GM21515 (cell line): ENCODE data around the gene ABHD18.
"Not testable (repeated sequence)": the region's sequence is repeated elsewhere in the genome, so short reads cannot be mapped to it uniquely, and the experiment has no call there.

ENCODE experiments used
- ATAC-seq: cut with Tn5 transposase; IDR thresholded peaks from one replicate; pipeline ENCODE4 v1.9.1; 2021; ENCODE audit not compliant: unreplicated experiment

ABHD18 gene

DNA sequence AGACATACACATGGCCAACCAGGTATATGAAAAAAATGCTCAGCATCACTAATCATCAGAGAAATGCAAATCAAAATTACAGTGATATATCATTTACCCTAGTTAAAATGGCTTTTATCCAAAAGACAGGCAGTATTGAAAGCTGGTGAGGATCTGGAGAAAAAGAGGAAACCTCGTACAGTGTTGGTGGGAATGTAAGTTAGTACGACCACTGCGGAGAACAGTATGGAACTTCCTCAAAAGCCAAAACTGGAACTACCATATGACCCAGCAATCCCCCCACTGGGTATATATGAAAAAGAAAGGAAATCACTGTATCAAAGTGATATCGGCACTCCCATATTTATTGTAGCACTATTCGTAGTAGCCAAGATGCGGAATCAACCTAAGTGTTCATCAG lies 23.4 kb downstream of the ABHD18 start:
- ATAC-seq: no peak

DNA sequence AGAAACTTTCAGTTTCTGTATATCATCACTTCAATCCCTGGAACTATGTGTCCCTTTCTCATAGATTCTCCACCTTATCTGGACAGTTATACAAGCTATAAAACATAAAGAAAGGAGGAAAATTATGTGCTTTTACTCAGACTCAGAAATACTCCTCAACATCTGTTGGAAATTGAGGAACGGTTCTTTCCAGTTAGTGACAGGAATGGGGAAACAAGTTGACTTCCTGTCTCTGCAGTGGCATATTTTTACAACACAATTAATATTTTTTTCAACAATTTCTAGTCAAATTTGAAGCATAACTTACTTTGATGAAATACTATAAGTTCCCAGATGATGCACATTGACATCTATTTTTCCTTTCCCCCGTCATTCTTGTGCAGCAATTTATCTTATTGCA lies 27.9 kb downstream of the ABHD18 start:
- ATAC-seq: no peak

GRCh38 chr4:127995776-127996175 lies 30.6 kb downstream of the ABHD18 start:
- ATAC-seq: no peak

DNA sequence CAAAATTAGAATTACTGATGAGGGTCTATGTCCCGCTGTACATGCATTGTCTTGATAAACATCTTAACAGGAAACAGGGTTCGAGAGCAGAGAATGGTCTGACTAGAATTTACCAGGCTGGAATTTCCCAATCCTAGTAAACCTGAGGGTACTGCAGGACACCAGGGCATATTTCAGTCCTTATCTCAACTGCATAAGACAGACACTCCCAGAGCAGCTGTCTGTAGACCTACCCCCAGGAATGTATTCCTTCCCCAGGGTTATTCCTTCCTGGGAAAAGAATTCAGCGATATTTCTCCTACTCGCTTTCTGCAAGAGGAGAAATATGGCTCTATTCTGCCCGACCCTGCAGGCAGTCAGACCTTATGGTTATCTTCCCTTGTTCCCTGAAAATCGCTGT lies 31.3 kb downstream of the ABHD18 start:
- ATAC-seq: not testable (repeated sequence)

DNA sequence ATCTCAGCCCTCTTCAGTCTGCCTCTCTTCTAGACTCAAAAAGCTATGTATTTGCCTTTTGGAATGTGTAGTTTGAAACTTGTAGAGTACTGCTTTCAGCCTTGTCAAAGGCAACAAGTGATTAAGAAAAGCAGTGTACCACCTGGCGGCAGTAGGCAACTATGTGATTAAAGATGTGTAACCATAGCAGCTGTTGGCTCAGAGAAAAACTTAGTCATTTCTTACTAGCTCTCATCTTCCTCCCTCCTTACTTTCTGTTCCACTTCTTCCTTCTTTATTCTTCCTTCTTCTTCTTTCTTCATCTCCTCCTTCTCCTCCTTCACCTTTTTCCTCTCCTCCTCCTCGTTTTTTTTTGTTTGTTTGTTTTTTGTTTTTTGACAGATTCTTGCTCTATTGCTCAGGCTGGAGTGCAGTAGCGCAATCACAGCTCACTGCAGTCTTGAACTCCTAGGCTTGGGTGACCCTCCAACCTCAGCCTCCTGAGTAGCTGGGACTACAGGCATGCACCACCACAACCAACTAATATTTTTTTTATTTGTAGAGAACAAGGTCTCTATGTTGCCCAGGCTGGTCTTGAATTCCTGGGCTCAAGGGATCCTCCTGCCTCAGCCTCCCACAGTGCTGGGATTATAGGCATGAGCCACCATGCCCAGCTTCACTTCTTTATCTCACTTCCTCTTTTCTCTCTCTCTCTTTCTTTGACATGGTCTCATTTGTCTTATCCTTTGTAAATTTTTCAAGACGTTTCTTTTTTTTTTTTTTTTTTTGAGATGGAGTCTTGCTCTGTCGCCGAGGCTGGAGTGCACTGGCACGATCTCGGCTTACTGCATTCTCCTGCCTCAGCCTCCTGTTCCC lies 32.6 kb downstream of the ABHD18 start:
- ATAC-seq: peak; percentile 96

- no peak for ATAC-seq
These were observed 41.4 kb downstream of the ABHD18 start for GRCh38 chr4:128006592-128006991.

GRCh38 chr4:128009428-128009827 lies 44.2 kb downstream of the ABHD18 start:
- ATAC-seq: no peak

DNA sequence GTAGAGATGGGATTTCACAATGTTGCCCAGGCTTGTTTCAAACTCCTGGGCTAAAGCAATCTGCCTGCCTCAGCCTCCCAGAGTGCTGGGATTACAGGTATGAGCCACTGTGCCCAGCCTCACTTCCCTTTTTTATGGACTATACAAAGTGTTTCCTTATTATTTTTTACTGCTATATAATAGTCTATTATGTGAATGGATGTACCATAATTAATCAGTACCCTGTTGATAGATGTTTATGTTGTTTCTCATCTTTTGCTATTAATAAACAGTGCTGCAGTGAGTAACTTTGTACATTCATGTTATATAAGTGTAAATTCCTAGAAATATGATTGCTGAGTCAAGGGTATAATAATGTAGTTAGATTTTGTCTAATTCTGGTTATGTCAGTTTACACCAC lies 60.1 kb downstream of the ABHD18 start:
- ATAC-seq: no peak

- ATAC-seq: no peak
These were observed 64.7 kb downstream of the ABHD18 start for GRCh38 chr4:128029907-128030306.

GRCh38 chr4:128031756-128032384 lies 66.7 kb downstream of the ABHD18 start:
- ATAC-seq: no peak

GRCh38 chr4:128039568-128039967 lies 74.4 kb downstream of the ABHD18 start:
- ATAC-seq: no peak

DNA sequence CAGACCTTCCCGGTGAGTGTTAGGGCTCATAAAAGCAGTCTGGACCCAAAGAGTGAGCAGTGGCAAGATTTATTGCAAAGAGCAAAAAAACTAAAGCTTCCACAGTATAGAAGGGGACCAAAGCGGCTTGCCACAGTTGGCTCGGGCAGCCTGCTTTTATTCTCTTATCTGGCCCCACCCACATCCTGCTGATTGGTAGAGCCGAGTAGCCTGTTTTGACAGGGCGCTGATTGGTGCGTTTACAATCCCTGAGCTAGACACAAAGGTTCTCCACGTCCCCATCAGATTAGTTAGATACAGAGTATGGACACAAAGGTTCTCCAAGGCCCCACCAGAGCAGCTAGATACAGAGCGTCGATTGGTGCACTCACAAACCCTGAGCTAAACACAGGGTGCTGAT lies 81.8 kb downstream of the ABHD18 start:
- ATAC-seq: not testable (repeated sequence)

GRCh38 chr4:128047514-128047913 lies 82.3 kb downstream of the ABHD18 start:
- not testable (repeated sequence) for ATAC-seq

DNA sequence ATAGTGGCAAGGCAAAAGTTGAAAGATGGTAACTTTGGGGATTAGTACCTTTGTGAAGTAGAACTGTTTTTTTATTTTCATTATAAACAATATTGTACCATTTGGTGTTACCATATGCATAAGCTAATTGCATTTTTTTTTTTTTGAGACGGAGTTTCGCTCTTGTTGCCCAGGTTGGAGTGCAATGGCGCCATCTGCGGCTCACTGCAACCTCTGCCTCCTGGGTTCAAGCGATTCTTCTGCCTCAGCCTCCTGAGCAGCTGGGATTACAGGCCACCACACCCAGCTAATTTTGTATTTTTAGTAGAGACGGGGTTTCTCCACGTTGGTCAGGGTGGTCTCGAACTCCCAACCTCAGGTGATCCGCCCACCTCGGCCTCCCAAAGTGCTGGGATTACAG lies 86.0 kb downstream of the ABHD18 start:
- ATAC-seq: not testable (repeated sequence)

DNA sequence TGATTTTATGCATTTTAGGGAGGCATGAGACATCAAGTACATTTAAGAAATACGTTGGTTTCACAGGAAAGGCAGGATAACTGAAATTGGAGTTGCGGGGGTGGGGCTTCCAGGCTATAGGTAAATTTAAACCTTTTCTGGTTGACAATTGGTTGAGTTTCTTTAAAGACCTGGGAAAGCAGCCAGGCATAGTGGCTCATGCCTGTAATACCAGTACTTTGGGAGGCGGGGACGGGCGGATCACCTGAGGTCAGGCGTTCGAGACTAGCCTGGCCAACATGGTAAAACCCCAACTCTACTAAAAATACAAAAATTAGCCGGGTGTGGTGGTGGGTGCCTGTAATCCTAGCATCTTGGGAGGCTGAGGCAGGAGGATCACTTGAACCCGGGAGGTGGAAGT lies 89.7 kb downstream of the ABHD18 start:
- not testable (repeated sequence) for ATAC-seq

DNA sequence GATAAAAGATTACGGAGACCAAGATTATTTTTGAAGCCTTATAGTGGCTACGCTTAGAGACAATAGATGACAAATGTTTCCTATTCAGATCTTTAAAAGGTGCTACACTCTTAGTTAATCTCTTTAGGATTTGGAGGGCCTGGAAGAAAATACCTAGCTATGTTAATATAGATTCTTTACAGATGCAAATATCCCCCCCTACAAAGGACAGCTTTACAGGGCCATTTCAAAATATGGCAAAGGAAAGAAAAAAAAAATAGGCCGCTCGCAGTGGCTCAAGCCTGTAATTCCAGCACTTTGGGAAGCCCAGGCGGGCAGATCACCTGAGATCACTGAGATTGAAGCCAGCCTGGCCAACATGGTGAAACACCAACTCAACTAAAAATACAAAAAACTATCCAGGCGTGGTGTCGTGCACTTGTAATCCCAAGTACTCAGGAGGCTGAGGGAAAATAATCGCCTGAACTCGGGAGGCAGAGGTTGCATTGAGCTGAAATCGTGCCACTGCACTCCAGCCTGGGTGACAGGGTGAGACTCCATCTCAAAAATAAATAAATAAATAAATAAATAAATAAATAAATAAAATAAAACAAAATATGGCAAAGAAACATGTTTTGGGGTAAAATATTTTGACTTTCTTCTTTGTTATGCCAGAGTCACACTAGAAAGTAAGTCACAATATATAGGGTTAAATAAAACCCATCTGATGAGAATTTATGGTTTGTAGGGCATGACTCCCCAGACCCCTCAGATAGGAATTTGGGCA lies 90.4 kb downstream of the ABHD18 start:
- ATAC-seq: not testable (repeated sequence)

DNA sequence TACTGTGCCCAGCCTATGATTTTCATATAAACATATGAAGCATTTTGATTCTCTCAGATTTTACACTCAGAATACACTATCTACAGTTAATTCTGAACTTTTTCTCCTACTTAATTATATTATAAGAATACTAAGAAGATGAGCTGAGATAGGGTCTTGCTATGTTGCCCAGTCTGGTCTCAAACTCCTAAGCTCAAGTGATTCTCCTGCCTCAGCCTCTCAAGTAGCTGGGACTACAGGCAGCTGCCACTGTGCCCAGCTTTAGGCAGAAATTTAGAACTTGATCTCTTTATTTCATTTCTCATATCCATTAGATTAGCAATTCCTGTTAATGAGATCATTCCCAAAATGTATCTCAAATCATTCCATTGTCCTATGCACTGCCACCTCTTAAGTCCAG lies 91.2 kb downstream of the ABHD18 start:
- no peak for ATAC-seq

- no peak for ATAC-seq
These were observed 95.0 kb downstream of the ABHD18 start for GRCh38 chr4:128060121-128060698.

GRCh38 chr4:128060699-128061565 lies 95.7 kb downstream of the ABHD18 start, which contains the start of gene LARP1B:
LARP1B (plus strand) TSS chr4:128061312; CDS start chr4:128074952, 13,640 bp downstream.
- peak; percentile 91 for ATAC-seq
